OCI-LY3 (cell line): ENCODE data around the gene MRPL20.

Source experiments
- EZH2phosphoT487 ChIP-seq: fragments of 200-600 bp; shearing (Covaris generic); IDR thresholded peaks from 2 replicates; pipeline ENCODE4 v1.6.1; 2018; ENCODE audit warnings: antibody characterized with exemption, mixed run types, low read depth
- TF ChIP-seq, protein P1 (sequence below): fragments of 200-600, 300-600 bp; sonication (generic); IDR thresholded peaks from 2 replicates; pipeline ENCODE4 v1.5.1; 2014; ENCODE audit warnings: antibody characterized with exemption, low read length, low read depth

DNA sequence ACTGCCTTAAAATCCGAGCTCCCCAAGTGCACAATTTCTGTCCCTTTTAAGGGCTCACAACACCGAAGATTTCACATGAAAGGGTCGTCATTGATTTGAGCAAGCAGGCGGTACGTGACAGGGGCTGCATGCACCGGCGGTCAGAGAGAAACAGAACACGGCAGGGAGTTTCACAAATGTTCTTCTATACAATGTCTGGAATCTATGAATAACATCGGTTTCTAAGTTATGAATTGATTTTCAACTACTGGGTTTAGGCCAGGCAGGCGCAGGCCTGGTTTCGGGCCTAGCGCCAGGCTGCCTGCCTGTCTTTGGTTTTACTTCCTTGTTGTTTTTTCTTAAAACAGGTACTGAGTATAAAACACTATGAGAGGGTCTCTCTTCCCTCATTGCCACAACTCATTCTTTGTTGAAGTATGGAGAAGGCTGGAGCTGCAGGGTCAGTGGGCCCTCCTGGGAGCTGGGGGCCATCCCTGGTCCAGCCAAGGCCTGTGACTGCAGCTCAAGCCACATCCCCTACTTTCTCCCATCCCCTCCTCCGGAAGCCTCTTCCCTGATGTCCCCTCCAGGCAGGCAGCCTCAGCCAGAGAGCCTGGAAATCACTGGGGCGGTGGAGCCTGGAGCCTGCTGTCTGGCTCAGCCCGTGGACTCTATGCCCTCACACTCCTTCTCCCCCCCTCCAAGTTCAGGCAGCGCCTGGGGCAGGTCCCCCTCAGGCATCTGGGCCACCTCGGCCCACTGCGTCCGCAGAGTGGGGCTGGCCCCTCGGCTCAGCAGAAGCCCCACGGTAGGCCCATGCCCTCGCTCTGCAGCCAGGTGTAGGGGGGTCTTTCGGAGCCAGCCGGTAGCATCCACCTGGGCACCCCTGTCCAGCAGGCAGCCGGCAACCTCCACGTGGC, 11.6 kb upstream of the MRPL20 start:
- TF ChIP-seq, protein P1, sequence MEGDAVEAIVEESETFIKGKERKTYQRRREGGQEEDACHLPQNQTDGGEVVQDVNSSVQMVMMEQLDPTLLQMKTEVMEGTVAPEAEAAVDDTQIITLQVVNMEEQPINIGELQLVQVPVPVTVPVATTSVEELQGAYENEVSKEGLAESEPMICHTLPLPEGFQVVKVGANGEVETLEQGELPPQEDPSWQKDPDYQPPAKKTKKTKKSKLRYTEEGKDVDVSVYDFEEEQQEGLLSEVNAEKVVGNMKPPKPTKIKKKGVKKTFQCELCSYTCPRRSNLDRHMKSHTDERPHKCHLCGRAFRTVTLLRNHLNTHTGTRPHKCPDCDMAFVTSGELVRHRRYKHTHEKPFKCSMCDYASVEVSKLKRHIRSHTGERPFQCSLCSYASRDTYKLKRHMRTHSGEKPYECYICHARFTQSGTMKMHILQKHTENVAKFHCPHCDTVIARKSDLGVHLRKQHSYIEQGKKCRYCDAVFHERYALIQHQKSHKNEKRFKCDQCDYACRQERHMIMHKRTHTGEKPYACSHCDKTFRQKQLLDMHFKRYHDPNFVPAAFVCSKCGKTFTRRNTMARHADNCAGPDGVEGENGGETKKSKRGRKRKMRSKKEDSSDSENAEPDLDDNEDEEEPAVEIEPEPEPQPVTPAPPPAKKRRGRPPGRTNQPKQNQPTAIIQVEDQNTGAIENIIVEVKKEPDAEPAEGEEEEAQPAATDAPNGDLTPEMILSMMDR, result no peak
- no peak for TF ChIP-seq EZH2phosphoT487
